HUDEP-2 (cell line): ENCODE data around the gene HMG20B.
A peak's percentile ranks its signal among the peaks of the same experiment; 100 is the strongest.
"Not testable (repeated sequence)": the region's sequence is repeated elsewhere in the genome, so short reads cannot be mapped to it uniquely, and the experiment has no call there.

Experiments
- DNase-seq, 76 experiments: peaks; one replicate each; lab custom pipeline; 2025; ENCODE audit not compliant: unreplicated experiment in 76 of 76; lab: John Stamatoyannopoulos, UW

Gene HMG20B

DNA sequence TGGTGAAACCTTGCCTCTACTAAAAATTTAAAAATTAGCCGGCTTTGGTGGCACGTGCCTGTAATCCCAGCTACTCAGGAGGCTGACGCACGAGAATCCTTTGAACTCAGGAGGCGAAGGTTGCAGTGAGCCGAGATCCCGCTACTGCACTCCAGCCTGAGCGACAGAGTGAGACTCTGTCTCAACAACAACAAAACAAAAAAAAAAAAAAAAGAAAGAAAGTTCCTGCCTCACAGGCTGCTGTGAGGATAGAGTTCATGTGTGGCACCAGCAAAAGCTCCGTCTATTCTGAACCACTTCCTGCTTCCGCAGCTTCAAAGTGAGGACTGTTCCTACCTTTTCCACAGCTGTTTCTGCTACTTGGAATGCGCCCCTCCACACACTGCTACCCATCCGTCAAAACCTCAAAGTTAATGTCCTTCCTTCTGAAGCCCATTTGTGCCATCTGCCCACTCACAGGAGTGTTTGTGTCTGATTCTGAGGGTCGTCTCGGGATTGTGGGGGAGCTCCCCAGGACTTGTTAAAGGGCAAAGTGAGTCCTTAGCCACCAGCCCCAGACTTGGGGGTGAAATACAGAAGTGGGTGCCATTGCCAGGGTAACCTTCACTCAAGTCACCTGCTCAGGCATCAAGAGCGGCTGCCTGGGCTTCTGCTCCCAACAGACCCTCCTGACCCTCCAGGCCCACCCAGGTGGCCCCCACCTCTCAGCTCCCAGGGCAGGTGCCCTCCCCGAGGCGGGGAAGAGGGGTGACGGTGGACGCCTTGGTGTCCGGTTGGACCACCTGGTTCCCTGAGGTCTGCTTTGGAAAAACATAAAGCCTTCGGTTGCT lies 18.3 kb upstream of the HMG20B start:
- DNase-seq = no peak

DNA sequence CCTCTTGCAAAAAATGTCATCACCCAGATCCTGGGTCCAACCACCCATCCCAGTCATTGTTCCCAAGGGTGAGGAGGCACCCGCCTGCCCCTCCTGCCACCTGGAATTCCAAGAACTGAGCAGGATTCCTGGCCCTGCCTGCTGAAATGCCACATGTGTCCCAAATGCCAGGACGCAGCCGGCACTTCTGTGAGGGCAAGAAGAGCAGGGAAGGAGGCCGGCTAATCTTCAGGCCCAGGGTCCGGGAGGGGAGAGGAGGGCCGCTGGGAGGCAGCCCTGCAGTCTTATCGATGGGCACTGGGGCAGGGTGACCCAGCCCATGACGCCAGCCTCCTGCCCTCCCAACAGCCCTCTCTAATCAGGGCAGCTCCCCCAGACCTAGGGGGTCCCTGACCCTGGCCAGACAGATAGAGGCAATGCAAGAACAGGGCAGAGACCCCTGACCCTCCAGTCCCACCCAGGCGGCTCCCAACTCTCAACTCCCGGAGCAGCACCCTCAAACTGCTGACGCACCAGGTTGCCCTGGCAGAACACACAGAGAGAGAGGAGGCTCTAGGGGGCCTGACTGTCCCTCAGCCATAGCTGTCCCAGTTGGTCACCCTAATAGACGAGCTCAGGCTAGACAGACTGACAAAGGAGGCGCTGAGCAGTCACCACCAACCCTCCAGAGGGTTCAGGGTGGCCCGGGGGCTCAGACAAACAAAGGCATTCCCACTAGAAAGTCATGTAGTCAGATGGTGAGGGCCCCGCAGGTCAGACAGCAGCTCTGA lies 16.9 kb upstream of the HMG20B start:
- peak in 13 of 76 experiments; percentile 8 to 63 (median 33) for DNase-seq

DNA sequence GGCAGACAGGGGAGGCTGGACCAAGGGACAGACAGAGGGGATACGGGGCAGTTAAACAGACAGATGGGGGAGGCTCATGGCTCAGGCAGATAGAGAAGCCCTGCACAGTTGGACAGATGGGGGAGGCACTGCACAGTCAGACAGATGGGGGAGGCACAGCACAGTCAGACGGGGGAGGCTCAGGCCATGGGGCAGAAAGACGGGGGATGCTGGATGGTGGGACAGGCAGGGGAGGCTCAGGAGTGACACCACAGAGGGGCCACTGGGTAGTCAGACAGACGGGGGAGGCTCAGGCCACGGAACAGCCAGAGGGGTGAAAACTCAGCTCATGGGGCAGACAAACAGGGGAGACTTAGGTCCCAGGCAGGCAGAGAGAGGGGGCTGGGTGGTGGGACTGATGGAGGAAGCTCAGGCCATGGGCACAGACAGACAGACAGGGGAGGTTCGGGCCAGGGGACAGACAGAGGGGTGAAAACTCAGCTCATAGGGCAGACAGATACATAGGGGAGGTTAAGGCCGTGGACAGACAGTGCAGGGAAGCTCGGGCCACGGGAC lies 16.2 kb upstream of the HMG20B start:
- DNase-seq = peak in 9 of 76 experiments; percentile 19 to 55 (median 34)

DNA sequence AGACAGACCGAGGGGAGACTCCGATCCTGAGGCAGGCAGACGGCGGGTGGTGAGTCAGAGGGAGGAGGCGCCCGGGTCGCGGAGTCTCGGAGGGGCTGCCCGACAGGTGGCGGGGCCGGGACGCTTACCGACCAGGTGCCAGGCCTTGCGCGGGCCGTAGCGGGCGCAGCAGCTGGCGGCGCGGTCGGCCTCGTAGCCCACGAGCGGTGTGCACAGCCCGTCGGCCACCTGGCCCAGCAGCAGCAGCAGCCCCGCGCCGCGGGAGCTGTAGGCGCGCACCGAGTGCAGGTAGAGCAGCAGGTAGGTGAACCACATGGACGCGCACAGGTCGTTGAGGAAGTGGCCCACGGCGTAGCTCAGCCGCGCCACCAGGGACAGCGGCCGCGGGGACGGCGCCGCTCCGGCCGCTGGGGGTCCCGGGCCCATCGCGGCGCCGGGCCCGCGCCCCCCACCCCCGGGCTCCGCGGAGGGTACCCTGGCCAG lies 15.7 kb upstream of the HMG20B start:
- peak in 29 of 76 experiments; percentile 7 to 55 (median 35) for DNase-seq

DNA sequence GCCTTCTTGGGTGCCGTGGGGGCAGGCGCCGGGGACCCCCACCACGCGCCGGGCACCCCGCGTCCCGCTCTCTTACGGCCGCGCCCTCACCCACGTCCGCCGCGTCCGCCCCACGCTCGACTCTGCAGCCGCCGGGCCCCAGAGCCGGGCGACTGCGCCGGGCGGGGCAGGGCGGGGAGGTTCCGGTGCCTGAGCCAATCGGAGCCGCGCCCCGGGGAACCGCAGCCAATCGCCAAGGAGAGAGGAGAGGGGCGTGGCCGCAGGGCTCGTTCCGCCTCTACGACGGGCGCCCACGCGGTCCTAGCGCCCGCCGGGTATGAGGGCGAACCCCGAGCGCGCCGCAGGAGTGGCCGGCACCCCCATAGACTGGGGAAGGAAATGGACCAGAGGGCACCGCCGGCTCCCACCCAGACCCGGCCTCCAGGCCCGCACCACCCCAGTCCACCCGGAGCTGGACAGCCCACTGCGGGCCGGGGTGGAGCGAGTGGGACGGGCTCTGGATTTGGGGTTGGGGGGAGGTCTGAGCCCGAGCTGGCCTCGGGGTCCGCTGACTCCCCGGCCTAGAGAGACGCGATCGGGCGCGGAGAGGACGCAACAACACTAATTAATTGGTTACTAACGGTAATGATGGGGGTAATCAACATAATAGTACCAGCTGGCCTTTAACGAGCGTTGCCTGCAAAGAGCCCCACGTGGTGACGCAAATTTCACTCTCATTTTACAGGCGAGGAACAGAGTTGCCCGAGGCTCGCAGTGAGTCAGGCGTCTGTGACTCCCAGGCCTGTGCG lies 15.1 kb upstream of the HMG20B start, which contains the start of gene MFSD12:
Gene MFSD12 (minus strand): TSS at position 126 of the 788 bp plus-strand sequence. CDS start 183 bp downstream, outside the sequence.
- DNase-seq = peak in 74 of 76 experiments; percentile 35 to 97 (median 92)

DNA sequence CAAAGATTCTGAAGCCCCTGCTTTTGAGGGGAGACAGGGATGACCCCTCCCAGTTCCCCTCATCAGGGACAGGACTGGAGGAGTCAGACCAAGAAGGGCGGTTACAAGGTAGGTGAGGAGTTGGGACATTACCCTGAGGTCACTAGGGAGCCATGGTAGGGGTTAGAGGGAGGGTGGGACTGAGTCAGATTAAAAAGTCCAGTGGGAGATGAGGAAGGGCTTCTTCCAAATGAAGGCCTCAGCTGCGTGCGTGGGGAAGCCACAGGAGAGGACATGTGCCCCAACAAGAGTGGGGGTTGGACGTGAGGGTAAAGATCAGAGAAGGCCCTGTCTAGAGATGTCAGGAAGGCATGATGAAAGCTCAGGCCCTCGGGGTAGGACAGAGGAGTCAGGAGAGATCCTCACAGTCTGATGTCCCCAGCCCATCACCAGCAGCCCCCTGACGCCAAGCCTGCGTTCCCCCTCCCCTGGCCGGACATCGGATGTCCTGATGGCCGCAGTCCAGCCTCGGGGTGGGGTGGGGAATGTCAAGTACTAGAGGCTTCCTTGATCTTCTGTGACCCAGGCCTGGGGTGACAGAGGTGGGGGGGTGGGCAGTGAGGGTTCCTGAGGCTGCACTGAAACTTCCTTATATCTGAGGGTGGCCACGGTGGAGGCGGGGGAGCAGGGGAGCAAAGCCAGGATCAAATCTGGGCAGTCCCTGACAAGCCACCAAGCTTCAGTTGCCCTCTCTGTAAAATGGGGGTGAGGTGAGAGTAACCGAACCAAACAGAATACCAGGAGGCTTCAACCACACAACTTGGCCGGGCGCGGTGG lies 8.8 kb upstream of the HMG20B start:
- no peak for DNase-seq

DNA sequence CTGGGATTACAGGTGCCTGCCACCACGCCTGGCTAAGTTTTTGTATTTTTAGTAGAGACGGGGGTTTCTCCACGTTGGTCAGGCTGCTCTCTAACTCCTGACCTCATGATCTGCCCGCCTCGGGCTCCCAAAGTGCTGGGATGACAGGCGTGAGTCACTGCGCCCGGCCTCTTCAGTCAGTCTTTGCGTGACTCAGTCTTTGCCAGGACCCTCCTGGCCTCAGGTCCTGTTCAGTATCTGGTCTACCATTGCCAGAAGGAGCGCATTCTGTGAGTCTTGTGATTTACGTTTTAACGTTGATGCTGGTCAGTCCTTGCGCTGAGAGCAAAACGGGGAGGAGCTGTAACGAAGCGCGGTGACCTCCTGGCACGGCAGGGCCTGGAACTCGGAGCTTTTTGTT lies 7.6 kb upstream of the HMG20B start:
- DNase-seq = peak in 1 of 76 experiments; percentile 25

DNA sequence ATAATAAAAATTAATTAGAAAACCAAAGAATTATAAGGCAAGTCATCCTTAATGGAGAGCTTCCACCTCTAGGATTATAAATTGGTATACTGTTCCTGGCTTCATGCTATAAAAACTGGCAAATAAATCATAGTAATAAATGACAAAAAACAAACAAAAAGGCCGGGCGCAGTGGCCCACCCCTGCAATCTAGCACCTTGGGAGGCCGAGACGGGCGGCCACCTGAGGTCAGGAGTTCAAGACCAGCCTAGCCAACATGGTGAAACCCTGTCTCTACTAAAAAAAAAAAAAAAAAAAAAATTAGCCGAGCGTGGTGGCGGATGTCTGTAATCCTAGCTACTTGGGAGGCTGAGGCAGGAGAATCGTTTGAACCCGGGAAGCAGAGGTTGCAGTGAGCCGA lies 2.7 kb upstream of the HMG20B start:
- DNase-seq = not testable (repeated sequence)

DNA sequence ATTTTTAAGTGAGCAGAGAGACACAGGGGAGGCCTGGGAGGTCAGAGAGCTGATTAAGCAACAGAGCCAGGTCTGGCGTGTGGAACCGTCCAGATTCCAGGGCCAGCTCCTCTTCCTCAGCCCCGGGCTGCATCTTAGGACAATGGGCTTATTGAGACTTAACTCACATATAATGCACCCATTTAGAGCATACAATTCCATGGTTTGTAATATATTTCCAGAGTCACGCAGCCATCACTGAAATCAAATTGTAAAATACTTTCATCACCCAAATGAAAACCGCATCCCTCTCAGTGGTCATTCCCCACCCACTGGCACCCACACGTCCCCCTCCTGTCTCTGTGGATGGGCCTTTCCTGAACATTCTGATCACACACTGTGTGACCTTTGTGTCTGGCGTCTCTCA lies 2.1 kb upstream of the HMG20B start:
- DNase-seq = no peak

DNA sequence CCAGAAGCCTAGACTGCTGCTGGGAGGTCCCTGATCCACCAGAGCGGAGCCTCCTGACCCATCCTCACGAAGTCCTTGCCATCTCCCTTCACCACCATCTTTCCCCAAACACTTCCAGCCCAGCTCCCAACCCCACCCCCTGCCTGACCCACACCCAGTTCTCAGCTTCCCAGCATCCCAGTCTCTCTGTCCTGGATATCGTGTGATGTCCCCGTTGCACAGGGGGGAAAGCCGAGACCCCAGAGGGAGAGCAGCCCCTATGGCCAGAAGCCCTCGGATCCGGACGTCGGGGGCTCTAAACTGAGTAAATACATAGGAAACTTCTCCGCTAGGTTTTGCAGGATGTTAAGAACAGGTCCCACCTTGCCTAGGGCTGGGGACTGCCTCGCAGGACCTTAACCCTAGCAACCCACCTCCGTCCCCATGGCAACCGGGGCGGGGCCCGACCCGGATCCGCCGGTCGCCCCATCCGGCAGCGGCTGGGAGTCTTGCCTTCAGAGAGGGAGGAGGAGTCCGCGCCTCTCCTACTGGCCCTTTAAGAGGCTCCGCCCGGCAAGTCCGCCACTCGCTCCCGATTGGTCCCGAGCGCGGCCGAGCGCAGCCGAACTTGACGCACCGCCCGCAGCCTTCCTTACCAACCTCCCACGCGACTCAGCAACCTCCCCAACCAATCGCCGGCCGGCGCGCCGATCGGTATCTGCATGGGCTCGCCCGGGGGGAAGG lies 451 bp upstream of the HMG20B start:
- DNase-seq = peak; percentile 93 to 100 (median 100)

DNA sequence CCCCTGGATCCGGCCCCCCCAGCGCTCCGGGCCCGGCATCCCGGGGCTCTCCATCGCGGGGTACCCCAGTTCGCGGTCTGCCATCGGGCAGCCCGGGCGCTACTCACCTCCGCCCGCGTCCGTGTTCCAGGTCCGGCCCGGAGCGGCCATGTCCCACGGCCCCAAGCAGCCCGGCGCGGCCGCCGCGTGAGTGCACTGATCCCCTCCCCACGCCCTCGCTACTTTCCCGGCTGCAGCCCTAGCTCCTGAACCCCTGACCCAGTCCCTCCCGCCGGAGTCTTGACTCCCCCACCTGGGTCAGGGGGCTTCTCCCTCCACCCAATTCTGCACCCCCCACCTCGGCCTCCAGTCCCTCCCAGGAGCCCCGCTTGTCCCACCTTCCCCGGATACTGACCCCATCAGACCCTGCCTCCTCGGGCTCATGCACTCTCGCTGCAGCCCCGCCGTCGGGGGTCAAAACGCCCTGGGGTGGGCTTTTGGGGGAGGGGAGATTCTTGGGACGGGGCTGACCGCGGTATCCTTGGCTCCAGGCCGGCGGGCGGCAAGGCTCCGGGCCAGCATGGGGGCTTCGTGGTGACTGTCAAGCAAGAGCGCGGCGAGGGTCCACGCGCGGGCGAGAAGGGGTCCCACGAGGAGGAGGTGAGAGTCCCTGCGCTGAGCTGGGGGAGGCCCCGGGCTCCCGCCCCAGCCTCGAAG lies 566 bp downstream of the HMG20B start:
- peak in 11 of 76 experiments; percentile 18 to 55 (median 48) for DNase-seq

DNA sequence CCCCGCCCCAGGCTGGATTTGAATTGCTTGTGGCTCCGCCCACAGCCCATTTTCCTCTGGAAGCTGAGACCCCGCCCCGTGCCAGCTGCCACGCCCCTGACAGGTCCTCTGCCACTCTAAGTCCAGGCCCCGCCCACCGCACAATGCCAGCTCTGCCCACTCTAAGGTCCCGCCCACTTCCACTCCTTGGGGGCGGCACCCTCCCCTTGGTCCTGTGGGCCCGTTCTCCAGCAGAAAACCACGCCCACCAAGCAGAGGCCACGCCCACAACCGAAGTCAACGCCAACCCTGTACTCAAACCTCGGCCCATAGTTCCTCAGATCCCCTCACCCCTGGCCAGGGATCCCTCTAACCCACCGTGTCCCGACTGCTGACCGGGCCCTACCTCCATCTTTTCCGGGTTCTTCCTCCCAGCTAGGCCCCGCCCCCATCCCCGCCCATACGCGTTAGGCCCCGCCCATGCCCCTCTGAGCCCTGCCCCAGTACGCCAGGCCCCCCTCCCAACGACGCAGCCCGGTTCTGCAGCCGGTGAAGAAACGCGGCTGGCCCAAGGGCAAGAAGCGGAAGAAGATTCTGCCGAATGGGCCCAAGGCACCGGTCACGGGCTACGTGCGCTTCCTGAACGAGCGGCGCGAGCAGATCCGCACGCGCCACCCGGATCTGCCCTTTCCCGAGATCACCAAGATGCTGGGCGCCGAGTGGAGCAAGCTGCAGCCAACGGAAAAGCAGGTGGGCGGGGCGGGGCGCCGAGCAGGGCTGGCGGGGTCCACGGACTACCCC lies 1.3 kb downstream of the HMG20B start:
- peak; percentile 76 to 100 (median 99) for DNase-seq

DNA sequence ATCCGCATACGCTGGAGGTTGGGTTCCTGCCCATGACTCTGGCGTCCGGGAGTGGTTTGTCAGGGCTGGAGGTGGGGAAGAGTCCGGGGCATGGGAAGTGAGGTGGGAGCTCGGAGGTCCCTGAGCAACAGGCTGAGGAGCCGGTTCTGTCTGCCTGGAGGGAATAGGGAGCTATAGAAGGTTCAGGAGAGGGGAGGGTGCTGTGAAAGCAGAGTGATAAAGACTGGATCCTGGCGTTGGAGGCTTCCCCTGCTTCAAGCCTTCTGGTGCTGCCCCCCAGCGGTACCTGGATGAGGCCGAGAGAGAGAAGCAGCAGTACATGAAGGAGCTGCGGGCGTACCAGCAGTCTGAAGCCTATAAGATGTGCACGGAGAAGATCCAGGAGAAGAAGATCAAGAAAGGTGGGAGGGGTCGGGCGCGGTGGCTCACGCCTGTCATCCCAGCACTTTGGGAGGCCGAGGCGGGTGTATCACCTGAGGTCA lies 2.6 kb downstream of the HMG20B start:
- DNase-seq = peak in 64 of 76 experiments; percentile 16 to 85 (median 54)

DNA sequence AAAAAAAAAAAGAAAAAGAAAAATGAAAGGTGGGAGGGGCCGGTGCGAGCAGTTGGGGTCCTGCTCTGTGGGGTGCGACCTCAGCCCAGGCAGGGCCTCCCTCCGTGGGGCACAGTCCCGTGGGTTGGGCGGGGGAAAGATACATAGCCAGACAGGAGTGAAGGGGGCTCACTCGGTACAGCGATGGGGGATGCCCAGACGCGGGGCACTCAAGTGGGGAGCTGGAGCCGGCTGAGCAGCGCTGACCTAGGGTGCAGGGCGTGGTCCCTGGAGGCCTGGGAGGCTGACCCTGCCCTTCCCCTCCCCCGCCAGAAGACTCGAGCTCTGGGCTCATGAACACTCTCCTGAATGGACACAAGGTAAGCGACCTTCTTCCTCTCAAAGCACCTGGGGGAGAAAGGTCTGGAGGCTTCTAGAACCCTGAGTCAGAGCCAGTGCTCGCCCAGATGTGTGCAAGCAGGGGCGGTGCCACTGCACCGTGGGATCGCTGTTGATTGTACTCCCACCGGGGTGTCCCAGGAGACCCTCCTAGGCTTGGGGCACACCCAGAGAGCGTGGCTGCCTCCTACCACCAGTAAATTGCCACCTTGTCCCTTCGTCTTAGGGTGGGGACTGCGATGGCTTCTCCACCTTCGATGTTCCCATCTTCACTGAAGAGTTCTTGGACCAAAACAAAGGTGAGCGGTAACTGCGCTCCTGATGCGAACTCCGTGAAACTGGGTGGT lies 3.4 kb downstream of the HMG20B start:
- no peak for DNase-seq

DNA sequence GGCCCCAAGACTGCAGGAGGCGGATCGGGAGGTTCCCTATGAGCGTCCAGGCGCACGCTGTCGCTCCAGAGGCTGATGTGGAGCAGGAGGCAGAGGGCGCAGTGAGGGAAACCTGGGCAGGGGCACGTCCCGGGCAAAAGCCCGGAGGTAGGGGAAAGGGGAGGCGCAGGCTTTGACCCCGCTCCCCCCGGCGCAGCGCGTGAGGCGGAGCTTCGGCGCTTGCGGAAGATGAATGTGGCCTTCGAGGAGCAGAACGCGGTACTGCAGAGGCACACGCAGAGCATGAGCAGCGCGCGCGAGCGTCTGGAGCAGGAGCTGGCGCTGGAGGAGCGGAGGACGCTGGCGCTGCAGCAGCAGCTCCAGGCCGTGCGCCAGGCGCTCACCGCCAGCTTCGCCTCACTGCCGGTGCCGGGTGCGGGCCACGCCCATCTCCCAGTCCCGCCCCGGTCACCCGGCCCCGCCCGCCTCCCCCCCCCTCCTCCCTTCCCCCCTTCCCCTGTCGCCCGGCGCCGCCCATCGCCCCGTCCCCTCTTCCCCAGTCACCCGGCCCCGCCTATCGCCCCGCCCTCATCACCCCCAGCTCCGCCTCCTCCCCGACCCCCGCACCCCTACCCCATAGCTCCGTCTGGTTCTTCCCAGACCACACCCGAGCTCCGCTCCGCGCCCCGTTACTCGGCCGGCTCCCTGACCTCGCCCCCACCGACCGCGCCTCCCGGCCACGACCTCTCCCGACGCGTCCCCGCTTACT lies 4.1 kb downstream of the HMG20B start:
- DNase-seq = peak in 7 of 76 experiments; percentile 4 to 37 (median 25)
